ENCODE results near the gene CNTN5. TPM values are rescaled to one million over a fixed set of nuclear protein-coding genes. Genes with fewer than 3 reads are reported as not detected.

The CNTN5 gene
- total RNA-seq, 2 donors from 2014 or later: 0.85 to 4.2 TPM

GRCh38 chr11:99968336-99968735, 947.6 kb downstream of the CNTN5 start:
- H3K27me3 ChIP-seq (replicated peaks; ENCODE audit: insufficient read depth): no peaks in the 10 kb centered on the region
- no peaks in the 10 kb centered on the region for H3K36me3 ChIP-seq
- no peak for TF ChIP-seq CTCF (IDR thresholded peaks at IDR 0.05)
- no peaks in the 10 kb centered on the region for H3K9me3 ChIP-seq
- H3K27ac ChIP-seq: no peak overlapping the region
- no peak for ATAC-seq (ENCODE audit: insufficient number of reproducible peaks, low FRiP score, low read depth)
- no peak overlapping the region for H3K4me3 ChIP-seq
- no peaks in the 10 kb centered on the region for H3K4me1 ChIP-seq (ENCODE audit: control insufficient read depth in 1 of 2, low read depth in 2 of 2)
- no peak for DNase-seq (ENCODE audit: low spot score)

- TF ChIP-seq CTCF (IDR thresholded peaks at IDR 0.05): no peak
- DNase-seq (ENCODE audit: low spot score) (no peak), ATAC-seq (ENCODE audit: insufficient number of reproducible peaks, low FRiP score, low read depth) (no peak)
- Histone ChIP-seq H3K9me3 (no peaks in the 10 kb centered on the region), H3K36me3 (no peaks in the 10 kb centered on the region), H3K4me3 (no peak overlapping the region), H3K4me1 (ENCODE audit: control insufficient read depth in 1 of 2, low read depth in 2 of 2) (no peaks in the 10 kb centered on the region), H3K27ac (no peak overlapping the region), H3K27me3 (replicated peaks; ENCODE audit: insufficient read depth) (no peaks in the 10 kb centered on the region)
These were observed 953.2 kb downstream of the CNTN5 start for GRCh38 chr11:99973993-99974392.

GRCh38 chr11:99979042-99979441, 958.3 kb downstream of the CNTN5 start:
- DNase-seq (ENCODE audit: low spot score): no peak
- no peak for ATAC-seq (ENCODE audit: insufficient number of reproducible peaks, low FRiP score, low read depth)
- Histone ChIP-seq H3K27ac (no peak overlapping the region), H3K9me3 (no peaks in the 10 kb centered on the region), H3K4me3 (no peak overlapping the region), H3K36me3 (no peaks in the 10 kb centered on the region), H3K4me1 (ENCODE audit: control insufficient read depth in 1 of 2, low read depth in 2 of 2) (no peaks in the 10 kb centered on the region), H3K27me3 (replicated peaks; ENCODE audit: insufficient read depth) (no peaks in the 10 kb centered on the region)
- no peak for TF ChIP-seq CTCF (IDR thresholded peaks at IDR 0.05)

- H3K27me3 ChIP-seq (replicated peaks; ENCODE audit: insufficient read depth): no peaks in the 10 kb centered on the region
- TF ChIP-seq CTCF (IDR thresholded peaks at IDR 0.05): no peak
- no peaks in the 10 kb centered on the region for H3K4me1 ChIP-seq (ENCODE audit: control insufficient read depth in 1 of 2, low read depth in 2 of 2)
- H3K27ac ChIP-seq: no peak overlapping the region
- no peak overlapping the region for H3K4me3 ChIP-seq
- ATAC-seq (ENCODE audit: insufficient number of reproducible peaks, low FRiP score, low read depth) (no peak), DNase-seq (ENCODE audit: low spot score) (no peak)
- H3K9me3 ChIP-seq: no peaks in the 10 kb centered on the region
- H3K36me3 ChIP-seq: no peaks in the 10 kb centered on the region
These were observed 967.2 kb downstream of the CNTN5 start for GRCh38 chr11:99987821-99988470.

- H3K27ac ChIP-seq: no peak overlapping the region
- no peaks in the 10 kb centered on the region for H3K27me3 ChIP-seq (replicated peaks; ENCODE audit: insufficient read depth)
- no peaks in the 10 kb centered on the region for H3K36me3 ChIP-seq
- no peak for ATAC-seq (ENCODE audit: insufficient number of reproducible peaks, low FRiP score, low read depth)
- no peak for DNase-seq (ENCODE audit: low spot score)
- H3K4me3 ChIP-seq: no peak overlapping the region
- TF ChIP-seq CTCF (IDR thresholded peaks at IDR 0.05): no peak
- no peaks in the 10 kb centered on the region for H3K4me1 ChIP-seq (ENCODE audit: control insufficient read depth in 1 of 2, low read depth in 2 of 2)
- no peaks in the 10 kb centered on the region for H3K9me3 ChIP-seq
These were observed 967.7 kb downstream of the CNTN5 start for GRCh38 chr11:99988471-99988837.

All from thoracic aorta (tissue), 2 donors.